ENCODE data around the gene UMAD1.

UMAD1 gene

GRCh38 chr7:7848892-7849291, 208.3 kb downstream of the UMAD1 start:
- DNase-seq, result no peak

GRCh38 chr7:7850150-7850549, 209.6 kb downstream of the UMAD1 start:
- DNase-seq, result no peak

GRCh38 chr7:7851381-7851780, 210.8 kb downstream of the UMAD1 start:
- no peak for DNase-seq

- DNase-seq, result no peak
Measured at GRCh38 chr7:7851991-7852390, 211.4 kb downstream of the UMAD1 start.

- DNase-seq, result no peak
Measured at GRCh38 chr7:7857143-7857583, 216.6 kb downstream of the UMAD1 start.

- DNase-seq, result no peak
Measured at GRCh38 chr7:7858559-7858958, 218.0 kb downstream of the UMAD1 start.

GRCh38 chr7:7859411-7859810, 218.9 kb downstream of the UMAD1 start:
- DNase-seq, result no peak

GRCh38 chr7:7861211-7861633, 220.7 kb downstream of the UMAD1 start:
- peak; percentile 39 for DNase-seq

GRCh38 chr7:7862393-7862792, 221.8 kb downstream of the UMAD1 start:
- no peak for DNase-seq

- DNase-seq, result no peak
Measured at GRCh38 chr7:7867846-7868571, 227.5 kb downstream of the UMAD1 start.

GRCh38 chr7:7868572-7868899, 228.0 kb downstream of the UMAD1 start:
- no peak for DNase-seq

GRCh38 chr7:7869036-7869435, 228.5 kb downstream of the UMAD1 start:
- DNase-seq, result no peak

GRCh38 chr7:7869651-7870050, 229.1 kb downstream of the UMAD1 start:
- DNase-seq, result no peak

- DNase-seq, result no peak
Measured at GRCh38 chr7:7870555-7870954, 230.0 kb downstream of the UMAD1 start.

GRCh38 chr7:7876419-7876818, 235.9 kb downstream of the UMAD1 start:
- DNase-seq, result no peak

GRCh38 chr7:7881581-7881980, 241.0 kb downstream of the UMAD1 start:
- no peak for DNase-seq

- no peak for DNase-seq
Measured at GRCh38 chr7:7882888-7883287, 242.3 kb downstream of the UMAD1 start.

GRCh38 chr7:7883394-7883793, 242.8 kb downstream of the UMAD1 start:
- DNase-seq, result no peak

- DNase-seq, result no peak
Measured at GRCh38 chr7:7884855-7885254, 244.3 kb downstream of the UMAD1 start.

- DNase-seq, result no peak
Measured at GRCh38 chr7:7889791-7890568, 249.4 kb downstream of the UMAD1 start.

- DNase-seq, result no peak
Measured at GRCh38 chr7:7895004-7895650, 254.6 kb downstream of the UMAD1 start.

- no peak for DNase-seq
Measured at GRCh38 chr7:7895754-7896153, 255.2 kb downstream of the UMAD1 start.

GRCh38 chr7:7897509-7897908, 257.0 kb downstream of the UMAD1 start:
- DNase-seq, result no peak

- DNase-seq, result no peak
Measured at GRCh38 chr7:7897949-7898515, 257.5 kb downstream of the UMAD1 start.

All from NCI-H2081 treated with DMSO at 0.1 percent for 48 hours (cell line).